ENCODE results near the gene PCCA.

- TF ChIP-seq CTCF (conservative IDR thresholded peaks at IDR 0.05; ENCODE audit: low read depth in 2 of 2) (no peak), POLR2AphosphoS5 (IDR thresholded peaks at IDR 0.05; ENCODE audit: low read depth) (no peak), EZH2 (IDR thresholded peaks at IDR 0.05; ENCODE audit: low read depth, unreplicated experiment) (no peak), REST (IDR thresholded peaks at IDR 0.05; ENCODE audit: unreplicated experiment) (no peak), ZNF331 (CRISPR knock-in tag; IDR thresholded peaks at IDR 0.05; ENCODE audit: low read depth) (no peak), EZH2phosphoT487 (IDR thresholded peaks at IDR 0.05; ENCODE audit: unreplicated experiment) (no peak), JUNB (IDR thresholded peaks at IDR 0.05; ENCODE audit: unreplicated experiment) (no peak), STAT1 (IDR thresholded peaks at IDR 0.05; ENCODE audit: unreplicated experiment) (no peak), ETS1 (IDR thresholded peaks at IDR 0.05) (no peak), ZNF462 (CRISPR knock-in tag; IDR thresholded peaks at IDR 0.05) (no peak), ZNF114 (CRISPR knock-in tag; IDR thresholded peaks at IDR 0.05) (no peak), NANOG (IDR thresholded peaks at IDR 0.05; ENCODE audit: borderline replicate concordance) (no peak)
Measured at GRCh38 chr13:100209857-100210825, 121.2 kb downstream of the PCCA start.

Measured in GM23338 (cell line).